Measurements from ENCODE around the gene CYP2D6. TPM values are rescaled to one million over a fixed set of nuclear protein-coding genes. Genes with fewer than 3 reads are reported as not detected.
"Not testable (repeated sequence)": the region's sequence is repeated elsewhere in the genome, so short reads cannot be mapped to it uniquely, and the experiment has no call there.

The CYP2D6 gene
- total RNA-seq, 2 experiments from 2014 or later, result 7.4 to 7.5 TPM

GRCh38 chr22:42152661-42153270 is 22.2 kb upstream of the CYP2D6 start:
- H3K27ac Mint-ChIP-seq, result no peak overlapping the region
- CTCF ChIA-PET, result no interaction called here
- no peak overlapping the region for H3K4me3 Mint-ChIP-seq

DNA sequence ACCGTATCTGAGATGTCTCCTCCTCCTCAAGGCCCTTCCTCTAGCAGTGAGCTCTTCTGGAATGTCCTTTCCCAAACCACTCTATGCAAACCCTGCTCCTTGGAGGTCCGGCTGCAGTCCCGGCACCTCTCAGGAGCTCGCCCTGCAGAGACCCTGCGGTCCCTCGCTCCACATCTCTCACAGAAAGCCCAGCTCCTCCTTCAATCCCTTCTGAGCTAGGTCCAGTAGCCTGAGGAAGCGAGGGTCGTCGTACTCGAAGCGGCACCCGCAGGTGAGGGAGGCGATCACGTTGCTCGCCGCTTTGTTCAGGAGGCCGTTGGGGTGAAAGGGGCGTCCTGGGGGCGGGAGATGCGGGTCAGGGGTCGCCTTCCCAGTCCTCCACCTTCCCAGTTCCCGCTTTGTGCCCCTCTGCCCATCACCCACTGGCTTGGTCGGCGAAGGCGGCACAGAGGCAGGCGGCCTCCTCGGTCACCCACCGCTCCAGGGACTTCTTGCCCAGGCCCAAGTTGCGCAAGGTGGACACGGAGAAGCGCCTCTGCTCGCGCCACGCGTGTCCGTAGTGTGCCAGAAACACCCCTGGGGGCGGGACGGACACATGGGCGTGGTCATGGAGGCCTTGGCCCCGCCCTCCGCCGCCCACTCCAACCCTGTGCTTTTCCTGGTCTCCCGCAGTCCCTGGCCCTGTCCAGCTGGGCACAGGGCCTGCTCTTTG is 21.5 kb upstream of the CYP2D6 start:
- H3K36me3 Mint-ChIP-seq (ENCODE audit: low read depth), result peaks cover 57% of the 10 kb centered on the region
- H3K9me3 ChIP-seq (ENCODE audit: control insufficient read depth in 1 of 2, insufficient read depth in 1 of 2, low read length in 2 of 2), result no peaks in the 10 kb centered on the region
- no peak overlapping the region for H3K4me3 Mint-ChIP-seq
- H3K27me3 ChIP-seq (ENCODE audit: control insufficient read depth in 1 of 2, insufficient read depth in 2 of 2, low read length in 2 of 2), result no peaks in the 10 kb centered on the region
- ATAC-seq (ENCODE audit: poor library complexity) (no peak), DNase-seq (no peak)
- H3K4me1 ChIP-seq (ENCODE audit: insufficient read depth, low read length), result no peaks in the 10 kb centered on the region
- CTCF ChIA-PET, result no interaction called here
- H3K27ac Mint-ChIP-seq, result no peak overlapping the region
- POLR2A ChIA-PET, result no interaction called here
- H3K36me3 ChIP-seq (ENCODE audit: insufficient read depth, low read length), result peaks cover 14% of the 10 kb centered on the region
- no peaks in the 10 kb centered on the region for H3K4me1 Mint-ChIP-seq (ENCODE audit: low read depth)
- TF ChIP-seq CTCF (IDR thresholded peaks at IDR 0.05), result no peak
- H3K27ac ChIP-seq (ENCODE audit: low read depth in 1 of 2, low read length in 2 of 2), result no peak overlapping the region
- H3K9me3 Mint-ChIP-seq, result no peaks in the 10 kb centered on the region
- H3K27me3 Mint-ChIP-seq, result no peaks in the 10 kb centered on the region
- H3K4me3 ChIP-seq (ENCODE audit: low read length), result no peak overlapping the region
- intact Hi-C loops (cut with DNase I, micrococcal nuclease), result no loop called here

More at GRCh38 chr22:42152661-42153270, 22.2 kb upstream of the CYP2D6 start:
- no peak overlapping the region for H3K27ac ChIP-seq (ENCODE audit: low read depth in 1 of 2, low read length in 2 of 2)
- DNase-seq, result no peak
- H3K36me3 ChIP-seq (ENCODE audit: insufficient read depth, low read length), result peaks cover 15% of the 10 kb centered on the region
- Mint-ChIP-seq H3K9me3 (no peaks in the 10 kb centered on the region), H3K36me3 (ENCODE audit: low read depth) (peaks cover 58% of the 10 kb centered on the region), H3K27me3 (no peaks in the 10 kb centered on the region), H3K4me1 (ENCODE audit: low read depth) (no peaks in the 10 kb centered on the region)
- POLR2A ChIA-PET, result no interaction called here
- no peaks in the 10 kb centered on the region for H3K4me1 ChIP-seq (ENCODE audit: insufficient read depth, low read length)
- no peak overlapping the region for H3K4me3 ChIP-seq (ENCODE audit: low read length)
- H3K9me3 ChIP-seq (ENCODE audit: control insufficient read depth in 1 of 2, insufficient read depth in 1 of 2, low read length in 2 of 2), result no peaks in the 10 kb centered on the region
- ATAC-seq (ENCODE audit: poor library complexity), result no peak
- intact Hi-C loops (cut with DNase I, micrococcal nuclease), result no loop called here
- no peaks in the 10 kb centered on the region for H3K27me3 ChIP-seq (ENCODE audit: control insufficient read depth in 1 of 2, insufficient read depth in 2 of 2, low read length in 2 of 2)
- TF ChIP-seq CTCF (IDR thresholded peaks at IDR 0.05), result no peak

- H3K4me3 ChIP-seq (ENCODE audit: low read length), result no peak overlapping the region
- H3K36me3 Mint-ChIP-seq (ENCODE audit: low read depth), result peaks cover 55% of the 10 kb centered on the region
- ATAC-seq (ENCODE audit: poor library complexity), result no peak
- CTCF ChIA-PET, result no interaction called here
- H3K27ac Mint-ChIP-seq, result no peak overlapping the region
- POLR2A ChIA-PET, result no interaction called here
- peaks cover 14% of the 10 kb centered on the region for H3K36me3 ChIP-seq (ENCODE audit: insufficient read depth, low read length)
- H3K9me3 ChIP-seq (ENCODE audit: control insufficient read depth in 1 of 2, insufficient read depth in 1 of 2, low read length in 2 of 2), result no peaks in the 10 kb centered on the region
- no peaks in the 10 kb centered on the region for H3K27me3 ChIP-seq (ENCODE audit: control insufficient read depth in 1 of 2, insufficient read depth in 2 of 2, low read length in 2 of 2)
- H3K4me3 Mint-ChIP-seq, result no peak overlapping the region
- H3K27me3 Mint-ChIP-seq, result no peaks in the 10 kb centered on the region
- H3K4me1 Mint-ChIP-seq (ENCODE audit: low read depth), result no peaks in the 10 kb centered on the region
- H3K9me3 Mint-ChIP-seq, result no peaks in the 10 kb centered on the region
- H3K4me1 ChIP-seq (ENCODE audit: insufficient read depth, low read length), result no peaks in the 10 kb centered on the region
- no peak overlapping the region for H3K27ac ChIP-seq (ENCODE audit: low read depth in 1 of 2, low read length in 2 of 2)
- intact Hi-C loops (cut with DNase I, micrococcal nuclease), result no loop called here
- TF ChIP-seq CTCF (IDR thresholded peaks at IDR 0.05), result no peak
- no peak for DNase-seq
Measured at GRCh38 chr22:42150727-42151590, 20.3 kb upstream of the CYP2D6 start.

GRCh38 chr22:42149798-42150197 is 19.2 kb upstream of the CYP2D6 start:
- CTCF ChIA-PET, result interaction anchor here (0.7 kb wide), 1 partner anchor 351 kb away, joined by 3 read pairs; no protein-coding TSS in a partner anchor
- ATAC-seq (ENCODE audit: poor library complexity); H3K4me3 Mint-ChIP-seq: not testable (repeated sequence)

More at GRCh38 chr22:42149798-42150197, 19.2 kb upstream of the CYP2D6 start:
- H3K27me3 ChIP-seq (ENCODE audit: control insufficient read depth in 1 of 2, insufficient read depth in 2 of 2, low read length in 2 of 2); DNase-seq; H3K4me1 Mint-ChIP-seq (ENCODE audit: low read depth); H3K4me3 ChIP-seq (ENCODE audit: low read length); intact Hi-C loops (cut with DNase I, micrococcal nuclease); H3K9me3 Mint-ChIP-seq; H3K27ac ChIP-seq (ENCODE audit: low read depth in 1 of 2, low read length in 2 of 2); POLR2A ChIA-PET; H3K4me1 ChIP-seq (ENCODE audit: insufficient read depth, low read length); H3K9me3 ChIP-seq (ENCODE audit: control insufficient read depth in 1 of 2, insufficient read depth in 1 of 2, low read length in 2 of 2); H3K36me3 ChIP-seq (ENCODE audit: insufficient read depth, low read length); H3K27me3 Mint-ChIP-seq; H3K27ac Mint-ChIP-seq: not testable (repeated sequence)
- peaks cover 52% of the 10 kb centered on the region for H3K36me3 Mint-ChIP-seq (ENCODE audit: low read depth)

Data from CD4-positive, alpha-beta T cell (primary cell).